HG03575 (cell line): Measurements from ENCODE around the gene RUBCNL.
"Not testable (repeated sequence)": the region's sequence is repeated elsewhere in the genome, so short reads cannot be mapped to it uniquely, and the experiment has no call there.

Experiments
- ATAC-seq: cut with Tn5 transposase; IDR thresholded peaks from one replicate; pipeline ENCODE4 v1.9.1; 2021; ENCODE audit not compliant: unreplicated experiment, insufficient number of reproducible peaks, low FRiP score; ENCODE audit errors: extremely low read depth

The RUBCNL gene, protein sequence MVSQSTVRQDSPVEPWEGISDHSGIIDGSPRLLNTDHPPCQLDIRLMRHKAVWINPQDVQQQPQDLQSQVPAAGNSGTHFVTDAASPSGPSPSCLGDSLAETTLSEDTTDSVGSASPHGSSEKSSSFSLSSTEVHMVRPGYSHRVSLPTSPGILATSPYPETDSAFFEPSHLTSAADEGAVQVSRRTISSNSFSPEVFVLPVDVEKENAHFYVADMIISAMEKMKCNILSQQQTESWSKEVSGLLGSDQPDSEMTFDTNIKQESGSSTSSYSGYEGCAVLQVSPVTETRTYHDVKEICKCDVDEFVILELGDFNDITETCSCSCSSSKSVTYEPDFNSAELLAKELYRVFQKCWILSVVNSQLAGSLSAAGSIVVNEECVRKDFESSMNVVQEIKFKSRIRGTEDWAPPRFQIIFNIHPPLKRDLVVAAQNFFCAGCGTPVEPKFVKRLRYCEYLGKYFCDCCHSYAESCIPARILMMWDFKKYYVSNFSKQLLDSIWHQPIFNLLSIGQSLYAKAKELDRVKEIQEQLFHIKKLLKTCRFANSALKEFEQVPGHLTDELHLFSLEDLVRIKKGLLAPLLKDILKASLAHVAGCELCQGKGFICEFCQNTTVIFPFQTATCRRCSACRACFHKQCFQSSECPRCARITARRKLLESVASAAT

DNA sequence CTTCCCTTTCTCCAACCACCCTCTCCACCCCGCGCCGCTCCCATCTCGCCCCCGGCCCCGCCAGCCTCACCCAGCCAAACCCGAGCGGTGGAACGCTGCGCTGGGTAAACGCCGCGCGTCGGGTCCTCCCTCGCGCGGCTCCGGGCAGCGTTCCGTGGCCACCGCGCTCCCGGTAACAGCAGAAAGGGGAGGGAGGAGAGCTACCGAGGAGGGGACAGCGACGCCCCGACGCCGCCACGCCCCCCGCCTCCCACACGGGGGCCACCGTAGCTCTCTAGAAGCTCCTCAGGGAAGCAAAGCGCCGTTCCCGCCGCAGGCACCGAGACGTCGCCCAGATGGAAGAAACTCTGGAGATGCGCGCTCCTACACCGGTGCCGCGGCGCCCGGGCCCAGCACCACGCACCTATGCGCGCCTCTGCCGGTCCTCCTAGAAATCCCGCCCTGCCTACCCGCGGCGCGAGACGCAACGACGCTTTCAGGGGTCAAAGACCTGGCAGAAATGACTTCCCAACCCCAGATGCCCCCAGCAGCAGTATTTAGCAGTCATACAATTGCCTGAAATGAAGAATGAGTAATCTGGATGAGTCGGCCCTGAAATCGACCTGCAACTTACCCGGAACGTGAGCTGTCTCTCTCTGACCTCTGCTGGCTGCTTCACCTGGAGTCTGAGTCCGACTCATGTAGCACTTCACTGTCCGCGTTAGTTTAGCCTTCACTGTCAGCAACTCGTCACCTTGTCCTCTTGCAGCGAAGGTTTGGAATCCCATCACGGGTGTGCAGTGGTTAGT is at the start of gene RUBCNL:
Gene RUBCNL (minus strand): TSS at position 189 of the 788 bp plus-strand sequence. CDS start 14,777 bp downstream, outside the sequence.
- no peak for ATAC-seq

DNA sequence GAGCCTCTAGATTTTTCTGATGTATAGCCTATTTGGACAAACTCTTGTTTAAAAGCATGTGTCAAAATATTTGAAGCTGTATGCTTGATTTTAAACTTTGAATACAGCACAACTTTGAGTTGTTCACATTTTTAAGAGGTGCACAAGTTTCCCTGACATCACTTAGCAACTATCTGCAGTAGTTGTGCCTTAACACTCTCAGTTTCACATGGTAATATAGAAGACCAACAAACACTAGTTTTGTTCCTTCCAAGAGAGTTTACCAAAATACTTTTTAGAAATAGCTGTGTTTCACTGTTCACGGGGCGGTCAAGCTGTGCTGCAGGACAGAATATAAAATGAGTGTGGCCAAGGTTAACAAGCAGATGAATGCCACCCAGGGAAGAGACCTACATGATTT is 42.5 kb upstream of the RUBCNL start:
- ATAC-seq = not testable (repeated sequence)

DNA sequence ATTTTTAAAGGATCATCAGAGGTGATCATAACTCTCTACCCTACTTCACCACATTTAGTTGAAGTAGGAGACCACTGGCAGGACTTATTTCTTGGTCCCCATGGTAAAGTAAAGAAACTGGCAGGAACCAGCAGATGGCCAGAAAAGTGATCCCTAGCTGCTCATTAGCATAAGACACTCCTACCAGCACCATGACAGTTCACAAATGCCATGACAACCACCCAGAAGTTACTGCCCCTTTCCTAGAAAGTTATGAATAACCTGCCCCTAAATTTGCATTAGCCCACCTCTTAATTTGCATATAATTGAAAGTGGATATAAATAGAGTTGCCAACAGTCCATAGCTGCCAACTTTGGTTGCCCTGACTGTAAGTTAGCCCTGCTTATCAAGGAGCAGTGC is 18.4 kb upstream of the RUBCNL start:
- ATAC-seq = no peak

DNA sequence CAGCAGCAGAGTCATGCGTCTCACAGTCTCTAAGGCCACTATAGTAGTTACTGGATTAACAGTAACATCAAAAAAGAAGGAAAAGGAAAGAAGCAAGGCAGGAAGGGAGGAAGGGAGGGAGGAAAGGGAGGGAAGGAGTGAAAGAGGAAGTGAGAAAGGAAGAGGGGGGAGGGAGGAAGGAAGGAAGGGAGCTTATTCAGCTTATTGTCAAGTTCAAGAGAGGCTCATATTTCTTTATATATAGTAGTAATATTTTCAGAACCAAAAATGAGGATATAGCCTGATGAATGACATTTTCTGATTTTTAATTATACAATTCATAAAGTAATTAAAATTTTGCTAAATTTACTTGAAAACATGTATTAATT is 17.7 kb upstream of the RUBCNL start:
- ATAC-seq = no peak

DNA sequence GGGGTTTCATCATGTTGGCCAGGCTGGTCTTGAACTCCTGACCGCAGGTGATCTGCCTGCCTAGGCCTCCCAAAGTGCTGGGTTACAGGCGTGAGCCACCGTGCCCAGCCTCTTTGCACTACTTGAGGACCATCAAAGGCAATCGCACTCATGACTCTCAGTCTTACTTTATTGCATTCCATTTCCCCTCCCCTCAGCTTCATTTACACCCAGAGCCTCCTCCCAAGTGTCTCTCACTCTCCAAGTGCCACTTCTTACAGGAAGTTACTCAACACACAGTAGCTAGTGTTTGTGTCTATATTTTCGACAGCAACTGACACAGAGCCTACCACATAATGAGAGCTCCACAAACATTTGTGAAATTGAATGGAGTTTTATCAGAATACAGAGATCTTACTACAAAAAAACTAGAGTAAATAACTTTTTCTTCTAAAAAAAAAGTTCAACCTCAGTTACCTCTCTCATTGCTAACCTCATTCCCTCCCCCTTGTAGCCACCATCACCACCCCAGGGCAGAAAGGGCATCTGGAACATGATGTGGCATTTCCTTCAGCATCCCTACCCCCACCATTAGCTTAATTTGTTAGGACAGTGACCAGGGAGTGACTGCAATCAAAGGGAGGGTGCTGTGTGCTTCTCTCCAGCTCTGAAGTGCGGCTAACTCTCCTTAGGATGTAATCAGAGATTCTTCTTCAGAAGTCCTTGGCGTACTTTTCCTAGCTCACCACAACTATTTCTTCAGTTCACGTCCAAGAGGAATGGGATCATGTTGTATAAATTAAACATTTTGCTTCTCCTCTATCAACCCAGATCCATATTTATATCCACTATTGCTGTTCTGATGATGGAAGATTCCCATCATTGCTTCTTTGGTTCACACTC is 17.0 kb upstream of the RUBCNL start:
- no peak for ATAC-seq

DNA sequence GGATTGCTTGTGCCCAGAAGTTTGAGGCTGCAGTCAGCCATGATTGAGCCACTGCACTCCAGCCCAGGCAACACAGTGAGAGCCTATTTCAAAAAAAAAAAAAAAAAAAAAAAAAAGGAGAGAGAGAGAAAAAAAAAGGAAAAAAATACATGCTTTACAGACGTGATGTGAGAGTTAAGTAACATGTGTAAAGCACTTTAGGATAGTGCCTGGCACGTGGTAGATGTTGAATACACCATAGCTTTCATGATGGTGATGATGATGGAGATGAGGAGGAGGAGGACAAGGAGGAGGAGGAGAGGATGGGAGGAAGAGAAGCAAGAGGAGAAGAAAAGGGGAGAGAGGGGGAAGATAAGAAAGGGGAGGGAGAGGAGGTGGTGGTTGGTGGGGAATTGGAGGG is 15.1 kb upstream of the RUBCNL start:
- no peak for ATAC-seq

DNA sequence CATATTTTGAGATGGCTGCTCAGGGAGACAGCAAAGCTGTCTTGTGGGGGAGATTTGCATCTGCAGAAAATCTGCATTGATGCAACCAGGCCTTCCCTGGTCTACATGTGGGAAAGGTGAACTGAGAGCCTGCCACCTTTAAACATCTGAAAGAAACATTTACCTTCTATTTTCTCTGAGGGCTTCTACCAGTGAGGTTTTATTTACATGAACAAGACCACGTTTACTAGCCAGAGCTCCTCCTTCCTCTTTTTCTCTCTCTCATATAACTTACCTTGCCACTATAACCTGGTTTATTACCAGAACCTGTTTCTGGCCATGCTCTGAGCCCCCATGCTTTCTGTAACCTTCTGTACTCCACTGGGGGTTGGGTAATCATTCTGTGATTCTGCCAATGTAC is 14.4 kb upstream of the RUBCNL start:
- no peak for ATAC-seq

DNA sequence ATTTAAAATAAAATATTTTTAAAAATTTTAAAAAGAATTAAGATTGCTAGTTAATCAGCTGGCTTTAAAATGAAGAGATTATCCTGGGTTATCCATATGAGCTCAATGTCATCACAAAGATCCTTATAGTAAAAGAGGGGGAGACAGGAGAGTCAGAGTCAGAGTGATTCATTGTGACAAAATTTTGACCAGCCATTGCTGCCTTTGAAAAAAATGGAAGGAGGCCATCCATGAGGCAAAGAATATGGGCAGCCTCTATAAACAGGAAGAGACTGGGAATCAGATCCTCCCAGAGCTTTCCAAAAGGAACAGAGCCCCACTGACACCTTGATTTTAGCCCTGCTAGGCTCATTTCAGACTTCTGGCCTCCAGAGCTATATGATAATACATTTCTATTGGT is 9.3 kb upstream of the RUBCNL start:
- ATAC-seq = no peak

DNA sequence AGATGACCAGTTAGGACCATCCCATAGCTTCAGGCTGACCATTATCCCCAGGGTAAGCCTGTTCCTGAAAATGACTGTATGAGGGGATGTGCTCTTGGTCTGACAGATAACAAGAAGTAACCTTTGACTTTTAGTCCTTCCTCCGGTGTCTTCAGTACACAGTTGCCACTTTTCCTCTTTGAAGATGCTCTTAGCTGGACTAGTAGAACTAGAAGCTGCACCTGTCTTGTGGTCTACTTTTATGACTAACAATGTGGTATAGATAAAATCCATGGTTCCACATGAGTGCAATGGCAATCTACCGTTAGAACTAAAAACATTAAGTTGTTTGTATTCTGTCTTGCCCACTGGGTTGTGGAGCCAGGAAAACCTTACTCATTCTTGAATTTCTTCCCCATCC is 5.9 kb upstream of the RUBCNL start:
- no peak for ATAC-seq

DNA sequence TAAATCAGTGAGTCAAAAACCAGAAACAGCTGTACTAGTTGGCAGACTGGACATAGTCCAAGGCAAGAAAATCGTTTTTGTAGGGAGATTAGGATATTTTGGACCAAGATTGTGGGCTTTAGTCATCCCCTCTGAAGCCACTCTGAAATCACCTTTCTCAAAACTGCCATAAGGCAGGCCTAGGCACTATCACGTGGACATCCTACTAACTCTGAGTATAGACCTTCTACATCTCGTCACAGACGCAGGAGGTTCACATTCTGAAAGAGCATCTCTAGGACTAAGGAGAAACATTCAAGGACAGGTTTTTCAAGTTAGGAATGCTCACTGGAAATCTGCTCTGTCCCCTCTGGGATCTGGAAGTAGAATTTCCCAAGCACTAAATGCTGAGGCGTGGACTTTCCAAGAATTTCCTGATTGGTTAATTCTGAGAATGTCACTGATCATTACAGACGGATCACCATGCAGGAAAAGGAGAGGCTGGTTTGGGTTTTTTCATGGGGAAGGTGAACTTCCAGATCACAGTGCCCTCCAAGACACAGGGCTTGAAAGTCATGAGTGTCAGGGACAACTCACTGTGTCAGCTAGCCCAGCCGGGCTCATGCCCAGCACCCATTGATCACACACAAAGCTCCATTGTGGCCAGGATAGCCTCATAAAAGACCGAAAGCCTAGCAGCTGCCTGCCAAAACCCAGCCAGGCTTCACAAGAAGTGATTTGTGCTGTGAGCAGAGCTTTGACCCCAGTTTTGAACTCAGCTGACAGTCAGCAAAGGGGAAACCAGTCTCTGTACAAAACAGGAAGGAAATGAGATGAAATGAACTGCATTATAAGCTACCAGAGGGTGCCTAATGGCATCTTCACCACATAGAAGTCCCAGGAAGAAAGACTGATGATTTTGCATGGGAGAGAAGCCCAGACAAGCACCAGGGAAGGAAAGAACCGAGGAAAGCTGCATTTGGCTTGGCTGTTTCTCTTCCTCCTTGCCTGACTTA is 2.7 kb upstream of the RUBCNL start:
- peak; percentile 59 for ATAC-seq

DNA sequence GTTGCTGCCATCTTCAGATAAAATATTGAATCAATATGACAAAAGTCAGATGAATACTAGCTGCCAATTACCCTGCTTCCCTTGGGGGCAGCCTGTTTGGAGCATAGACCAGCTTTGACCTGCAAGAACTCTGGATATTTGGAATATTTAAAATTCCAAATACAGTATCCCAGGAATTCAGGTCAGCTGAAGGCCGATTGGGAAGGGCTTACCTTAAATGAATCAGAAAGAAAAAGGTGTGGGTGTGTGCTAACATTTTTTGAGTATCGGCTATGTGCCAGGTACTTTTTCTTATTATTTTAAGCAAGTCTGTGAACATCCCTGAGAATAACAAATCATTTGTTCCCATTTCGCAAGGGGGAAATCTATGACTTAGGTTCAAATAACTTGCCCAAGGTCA is 1.8 kb upstream of the RUBCNL start:
- ATAC-seq = no peak

DNA sequence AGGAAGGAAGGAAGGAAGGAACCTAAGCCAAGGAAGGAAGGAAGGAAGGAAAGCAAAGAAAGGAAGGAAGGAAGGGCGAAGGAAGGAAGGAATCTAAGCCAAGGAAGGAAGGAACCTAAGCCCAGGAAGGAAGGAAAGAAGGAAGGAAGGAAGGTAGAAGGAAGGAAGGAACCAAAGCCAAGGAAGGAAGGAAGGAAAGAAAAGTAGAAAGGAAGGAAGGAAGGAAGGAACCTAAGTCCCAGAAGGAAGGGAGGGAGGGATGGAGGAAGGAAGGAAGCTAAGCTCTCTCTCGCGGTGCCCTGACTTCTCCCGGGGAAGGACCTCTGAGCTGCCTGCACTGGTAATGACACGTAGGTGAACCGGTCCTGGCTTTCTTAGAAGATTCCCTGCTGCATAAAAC is 1.3 kb upstream of the RUBCNL start:
- no peak for ATAC-seq

DNA sequence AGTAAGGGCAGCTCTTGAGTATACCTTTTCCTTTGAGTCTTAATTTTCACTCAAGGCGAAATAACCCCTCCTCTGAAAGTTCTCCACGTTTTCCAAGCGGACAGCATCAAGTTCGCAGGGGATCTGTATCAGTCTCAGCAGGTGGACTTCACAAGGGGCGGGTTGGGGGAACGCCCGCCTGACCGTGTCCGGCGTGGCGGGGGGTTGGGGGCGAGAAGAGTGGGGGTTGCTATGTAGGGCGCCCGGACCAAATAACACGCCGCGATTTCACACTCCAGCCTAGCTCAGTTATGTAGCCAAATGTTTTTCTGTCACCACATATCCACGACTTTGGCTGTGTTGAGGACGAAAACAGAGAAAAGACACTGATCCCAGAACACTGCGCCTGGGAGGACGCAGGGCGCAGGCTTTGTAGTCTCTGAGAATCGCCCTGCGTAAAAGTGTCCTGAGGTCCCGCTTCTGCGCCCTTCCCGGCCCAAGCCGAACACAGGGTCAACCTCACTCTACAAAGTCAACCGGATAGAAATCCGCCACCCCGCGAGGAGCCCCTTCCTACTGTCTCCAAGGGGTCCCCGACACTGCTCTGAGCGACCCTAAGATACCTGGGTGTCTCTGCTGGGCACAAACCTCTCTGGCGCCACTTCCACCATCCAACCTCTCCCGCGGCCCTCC is 524 bp downstream of the RUBCNL start:
- ATAC-seq = no peak

DNA sequence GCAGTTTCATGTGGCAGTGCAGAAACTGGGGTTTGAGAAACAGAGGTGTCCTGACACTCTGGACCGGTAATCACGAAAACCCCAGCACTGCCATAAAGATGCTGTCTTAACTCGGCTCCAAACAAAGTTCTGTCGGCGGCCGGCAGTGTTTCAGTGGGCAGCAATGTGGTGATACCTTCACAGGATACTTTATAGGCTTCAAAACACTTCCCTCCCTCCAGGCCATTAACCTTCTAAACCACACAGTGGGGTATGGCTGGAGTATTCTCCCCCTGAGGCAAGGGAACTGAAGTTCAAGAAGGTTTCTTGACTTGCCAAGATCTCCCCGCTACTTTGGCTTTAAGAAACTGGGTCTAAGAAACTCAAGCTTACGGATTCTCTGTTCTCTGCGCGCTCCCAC is 1.1 kb downstream of the RUBCNL start:
- ATAC-seq = no peak

DNA sequence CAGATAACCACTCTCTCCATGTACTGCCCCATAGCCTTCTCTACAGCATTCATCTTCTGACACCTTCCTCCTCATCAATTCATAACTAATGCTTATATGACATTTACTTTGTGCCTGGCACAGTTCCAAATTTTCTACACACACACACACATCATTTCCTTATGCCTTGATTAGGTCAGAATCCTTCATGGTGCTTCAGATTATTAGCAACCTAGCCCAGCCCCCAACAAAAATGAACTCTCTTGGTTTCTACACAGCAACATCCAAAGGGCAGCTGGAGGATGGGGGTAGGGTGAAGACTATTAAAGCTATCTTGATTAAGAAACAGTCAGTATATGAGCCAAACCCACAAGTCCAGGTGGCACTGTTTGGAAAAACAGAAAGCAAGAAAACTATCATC is 3.7 kb downstream of the RUBCNL start:
- ATAC-seq = no peak

DNA sequence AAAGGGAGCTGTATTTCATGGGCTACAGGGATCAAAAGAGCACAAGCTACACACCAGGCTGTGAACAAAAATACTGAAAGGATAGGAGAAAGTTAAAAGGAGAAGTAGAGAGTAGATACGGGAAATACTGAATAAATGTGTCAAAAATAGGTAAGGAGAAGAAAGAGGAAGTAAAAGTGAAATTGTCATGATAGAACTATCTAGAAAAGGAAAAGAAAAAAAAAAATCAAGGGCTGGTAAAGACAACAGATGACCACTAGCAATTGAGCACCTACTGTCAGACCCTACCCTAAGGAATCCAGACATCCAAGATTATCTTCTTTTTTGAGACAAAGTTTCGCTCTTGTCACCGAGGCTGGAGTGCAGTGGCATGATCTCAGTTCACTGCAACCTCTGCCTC is 4.8 kb downstream of the RUBCNL start:
- ATAC-seq = peak; percentile 50

DNA sequence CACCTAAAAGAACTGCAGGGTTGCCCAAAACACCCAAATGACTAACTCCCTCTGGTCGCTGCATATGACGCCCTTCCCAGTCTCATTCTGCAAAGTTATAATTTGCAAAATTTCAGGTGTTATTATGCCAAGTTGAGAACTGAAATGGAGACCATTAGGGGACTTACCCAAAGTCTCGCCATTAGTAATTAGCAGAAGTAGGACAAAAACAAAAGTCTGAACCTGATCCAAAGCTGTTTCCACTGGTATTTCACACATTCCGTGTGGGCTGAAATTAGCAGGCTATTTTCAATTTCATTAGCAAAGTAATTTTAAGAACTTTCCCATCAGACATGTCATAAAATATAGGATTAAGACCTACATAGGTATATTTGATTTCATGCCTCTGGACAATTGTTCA is 6.8 kb downstream of the RUBCNL start:
- ATAC-seq = no peak
